ENCODE results near the gene PLAC8. TPM values are rescaled to one million over a fixed set of nuclear protein-coding genes. Genes with fewer than 3 reads are reported as not detected.
"Not testable (repeated sequence)": the region's sequence is repeated elsewhere in the genome, so short reads cannot be mapped to it uniquely, and the experiment has no call there.

The PLAC8 gene
- total RNA-seq, 1 donor from 2014 or later, result 0.40 TPM

- no peak for DNase-seq (ENCODE audit: low read depth, low spot score)
- H3K27ac Mint-ChIP-seq (ENCODE audit: unreplicated experiment), result no peak overlapping the region
- no peak overlapping the region for H3K4me3 Mint-ChIP-seq
- TF ChIP-seq, protein P1, sequence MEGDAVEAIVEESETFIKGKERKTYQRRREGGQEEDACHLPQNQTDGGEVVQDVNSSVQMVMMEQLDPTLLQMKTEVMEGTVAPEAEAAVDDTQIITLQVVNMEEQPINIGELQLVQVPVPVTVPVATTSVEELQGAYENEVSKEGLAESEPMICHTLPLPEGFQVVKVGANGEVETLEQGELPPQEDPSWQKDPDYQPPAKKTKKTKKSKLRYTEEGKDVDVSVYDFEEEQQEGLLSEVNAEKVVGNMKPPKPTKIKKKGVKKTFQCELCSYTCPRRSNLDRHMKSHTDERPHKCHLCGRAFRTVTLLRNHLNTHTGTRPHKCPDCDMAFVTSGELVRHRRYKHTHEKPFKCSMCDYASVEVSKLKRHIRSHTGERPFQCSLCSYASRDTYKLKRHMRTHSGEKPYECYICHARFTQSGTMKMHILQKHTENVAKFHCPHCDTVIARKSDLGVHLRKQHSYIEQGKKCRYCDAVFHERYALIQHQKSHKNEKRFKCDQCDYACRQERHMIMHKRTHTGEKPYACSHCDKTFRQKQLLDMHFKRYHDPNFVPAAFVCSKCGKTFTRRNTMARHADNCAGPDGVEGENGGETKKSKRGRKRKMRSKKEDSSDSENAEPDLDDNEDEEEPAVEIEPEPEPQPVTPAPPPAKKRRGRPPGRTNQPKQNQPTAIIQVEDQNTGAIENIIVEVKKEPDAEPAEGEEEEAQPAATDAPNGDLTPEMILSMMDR (conservative IDR thresholded peaks at IDR 0.05), result no peak
- H3K27me3 Mint-ChIP-seq (ENCODE audit: low read depth), result no peaks in the 10 kb centered on the region
- no peaks in the 10 kb centered on the region for H3K36me3 Mint-ChIP-seq (ENCODE audit: low read depth)
- no peaks in the 10 kb centered on the region for H3K9me3 Mint-ChIP-seq
- H3K4me1 Mint-ChIP-seq, result no peaks in the 10 kb centered on the region
Measured at GRCh38 chr4:83089410-83090157, 24.9 kb downstream of the PLAC8 start.

GRCh38 chr4:83084956-83085355, 29.6 kb downstream of the PLAC8 start:
- DNase-seq (ENCODE audit: low read depth, low spot score); H3K4me3 Mint-ChIP-seq; H3K27me3 Mint-ChIP-seq (ENCODE audit: low read depth); H3K9me3 Mint-ChIP-seq; H3K4me1 Mint-ChIP-seq; H3K27ac Mint-ChIP-seq (ENCODE audit: unreplicated experiment); H3K36me3 Mint-ChIP-seq (ENCODE audit: low read depth): not testable (repeated sequence)

DNA sequence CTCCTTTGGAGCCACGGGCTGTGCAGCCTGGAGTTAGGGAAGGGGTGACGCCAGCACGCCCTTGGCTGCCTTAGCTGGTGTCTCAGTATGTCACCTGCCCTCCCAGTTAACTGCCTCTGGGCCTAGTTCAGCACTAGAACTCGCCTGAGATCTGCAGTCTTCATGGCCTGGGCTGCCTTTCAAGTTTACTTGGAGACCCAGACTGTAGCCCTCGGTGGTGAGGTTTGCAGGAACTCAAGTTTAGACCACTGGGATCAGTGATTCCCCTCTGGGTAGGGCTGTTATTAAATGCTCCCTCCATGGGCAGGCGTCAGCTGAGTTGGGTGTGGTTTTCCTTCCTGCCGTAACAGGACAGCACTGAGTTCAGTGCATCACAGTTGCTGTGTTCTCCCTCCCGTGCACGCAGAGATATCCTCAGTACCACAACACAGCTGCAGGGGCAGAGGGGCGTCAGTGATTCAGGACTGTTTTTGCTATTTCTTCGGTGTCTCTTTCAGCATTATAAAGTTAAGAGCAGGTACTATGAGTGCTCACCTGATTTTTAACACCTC, 30.5 kb downstream of the PLAC8 start:
- H3K27ac Mint-ChIP-seq (ENCODE audit: unreplicated experiment), result no peak overlapping the region
- no peaks in the 10 kb centered on the region for H3K27me3 Mint-ChIP-seq (ENCODE audit: low read depth)
- TF ChIP-seq, protein P1 (conservative IDR thresholded peaks at IDR 0.05), result no peak
- H3K36me3 Mint-ChIP-seq (ENCODE audit: low read depth), result no peaks in the 10 kb centered on the region
- no peaks in the 10 kb centered on the region for H3K9me3 Mint-ChIP-seq
- no peak overlapping the region for H3K4me3 Mint-ChIP-seq
- no peaks in the 10 kb centered on the region for H3K4me1 Mint-ChIP-seq
- no peak for DNase-seq (ENCODE audit: low read depth, low spot score)

GRCh38 chr4:83082777-83083176, 31.8 kb downstream of the PLAC8 start:
- Mint-ChIP-seq H3K27ac (ENCODE audit: unreplicated experiment) (no peak overlapping the region), H3K27me3 (ENCODE audit: low read depth) (no peaks in the 10 kb centered on the region), H3K4me3 (no peak overlapping the region), H3K4me1 (no peaks in the 10 kb centered on the region), H3K9me3 (no peaks in the 10 kb centered on the region), H3K36me3 (ENCODE audit: low read depth) (no peaks in the 10 kb centered on the region)
- TF ChIP-seq, protein P1 (conservative IDR thresholded peaks at IDR 0.05), result no peak
- no peak for DNase-seq (ENCODE audit: low read depth, low spot score)

GRCh38 chr4:83080561-83080960, 34.0 kb downstream of the PLAC8 start:
- Mint-ChIP-seq H3K27me3 (ENCODE audit: low read depth) (no peaks in the 10 kb centered on the region), H3K4me3 (no peak overlapping the region), H3K36me3 (ENCODE audit: low read depth) (peaks cover 13% of the 10 kb centered on the region), H3K4me1 (no peaks in the 10 kb centered on the region), H3K9me3 (no peaks in the 10 kb centered on the region), H3K27ac (ENCODE audit: unreplicated experiment) (no peak overlapping the region)
- TF ChIP-seq, protein P1 (conservative IDR thresholded peaks at IDR 0.05), result no peak
- DNase-seq (ENCODE audit: low read depth, low spot score), result no peak
